PFSK-1 (cell line): ENCODE data around the gene AREG.

Experiments used
- FOXP2 ChIP-seq: optimal IDR thresholded peaks from 2 replicates; pipeline ENCODE3; 2011; ENCODE audit warnings: borderline replicate concordance, control low read depth, inconsistent platforms; ENCODE audit not compliant: insufficient read depth; ENCODE audit errors: extremely low read length, extremely low read depth
- POLR2AphosphoS5 ChIP-seq: IDR thresholded peaks from 2 replicates; pipeline ENCODE4 v1.6.1; 2012; ENCODE audit warnings: low read depth, mild to moderate bottlenecking, control low read depth, low read length, moderate library complexity
- REST ChIP-seq, 2 experiments: IDR thresholded peaks; 2 replicates each; pipeline versions ENCODE4 v1.6.1 to v1.8.0; 2011 to 2012; ENCODE audit warnings: low read depth in 2 of 2, low read length in 2 of 2, control low read depth in 1 of 2, inconsistent platforms in 1 of 2, mild to moderate bottlenecking in 1 of 2, moderate library complexity in 1 of 2; ENCODE audit not compliant: insufficient read depth in 1 of 2
- SIN3A ChIP-seq: IDR thresholded peaks from 2 replicates; pipeline ENCODE4 v1.6.1; 2012; ENCODE audit warnings: mild to moderate bottlenecking, low read length, moderate library complexity, borderline replicate concordance; ENCODE audit not compliant: insufficient read depth
- TAF1 ChIP-seq: IDR thresholded peaks from 2 replicates; pipeline ENCODE4 v1.6.1; 2012; ENCODE audit warnings: low read length, control low read depth, borderline replicate concordance; ENCODE audit not compliant: insufficient read depth

GRCh38 chr4:74481891-74482609 is 37.1 kb downstream of the AREG start:
- TF ChIP-seq REST (IDR thresholded peaks at IDR 0.05; ENCODE audit: insufficient read depth in 1 of 2, low read depth in 2 of 2, low read length in 2 of 2) (no peak), TAF1 (no peak), POLR2AphosphoS5 (no peak), SIN3A (no peak), FOXP2 (no peak)
